ENCODE results near the gene ADRA2B.

Gene ADRA2B

GRCh38 chr2:96137321-96138178 is 21.2 kb upstream of the ADRA2B start:
- no peak for DNase-seq (ENCODE audit: low read depth, low spot score)

- no peak for DNase-seq (ENCODE audit: low read depth, low spot score)
These were observed 19.9 kb upstream of the ADRA2B start for GRCh38 chr2:96136129-96136720.

GRCh38 chr2:96135621-96136020 is 19.2 kb upstream of the ADRA2B start:
- DNase-seq (ENCODE audit: low read depth, low spot score) = no peak

GRCh38 chr2:96135171-96135570 is 18.8 kb upstream of the ADRA2B start:
- DNase-seq (ENCODE audit: low read depth, low spot score) = no peak

- DNase-seq (ENCODE audit: low read depth, low spot score) = no peak
These were observed 18.1 kb upstream of the ADRA2B start for GRCh38 chr2:96134421-96134820.

- DNase-seq (ENCODE audit: low read depth, low spot score) = no peak
These were observed 15.7 kb upstream of the ADRA2B start for GRCh38 chr2:96131813-96132745.

- no peak for DNase-seq (ENCODE audit: low read depth, low spot score)
These were observed 14.9 kb upstream of the ADRA2B start for GRCh38 chr2:96131152-96131812.

GRCh38 chr2:96130483-96130882 is 14.1 kb upstream of the ADRA2B start:
- DNase-seq (ENCODE audit: low read depth, low spot score) = no peak

- no peak for DNase-seq (ENCODE audit: low read depth, low spot score)
These were observed 13.3 kb upstream of the ADRA2B start for GRCh38 chr2:96129528-96130120.

GRCh38 chr2:96128456-96128855 is 12.1 kb upstream of the ADRA2B start:
- DNase-seq (ENCODE audit: low read depth, low spot score) = no peak

GRCh38 chr2:96124406-96125265 is 8.3 kb upstream of the ADRA2B start:
- no peak for DNase-seq (ENCODE audit: low read depth, low spot score)

- DNase-seq (ENCODE audit: low read depth, low spot score) = no peak
These were observed 7.6 kb upstream of the ADRA2B start for GRCh38 chr2:96123936-96124335.

GRCh38 chr2:96123290-96123689 is 6.9 kb upstream of the ADRA2B start:
- DNase-seq (ENCODE audit: low read depth, low spot score) = no peak

GRCh38 chr2:96122391-96122790 is 6.0 kb upstream of the ADRA2B start:
- no peak for DNase-seq (ENCODE audit: low read depth, low spot score)

GRCh38 chr2:96121414-96121813 is 5.0 kb upstream of the ADRA2B start:
- no peak for DNase-seq (ENCODE audit: low read depth, low spot score)

- no peak for DNase-seq (ENCODE audit: low read depth, low spot score)
These were observed 4.6 kb upstream of the ADRA2B start for GRCh38 chr2:96120991-96121390.

- no peak for DNase-seq (ENCODE audit: low read depth, low spot score)
These were observed 3.8 kb upstream of the ADRA2B start for GRCh38 chr2:96120091-96120720.

GRCh38 chr2:96119389-96119751 is 3.0 kb upstream of the ADRA2B start:
- DNase-seq (ENCODE audit: low read depth, low spot score) = no peak

- no peak for DNase-seq (ENCODE audit: low read depth, low spot score)
These were observed 2.5 kb upstream of the ADRA2B start for GRCh38 chr2:96118698-96119388.
